Left renal cortex interstitium (tissue), 4 donors: ENCODE data around the gene TMEM97. TPM values are rescaled to one million over a fixed set of nuclear protein-coding genes. Genes with fewer than 3 reads are reported as not detected.

Experiments
- DNase-seq, 4 donors: peaks; one replicate each; pipeline ENCODE4 v3.0.0-alpha.2; 2013; ENCODE audit warnings: low read depth in 4 of 4, low spot score in 2 of 4, missing footprints in 1 of 4
- polyA plus RNA-seq, 4 donors: library from polyadenylated mRNA; unstranded; fragments of 120-200 nt; gene quantifications; one replicate each; pipeline ENCODE4 v1.2.1, GENCODE V29; 2013; ENCODE audit not compliant: insufficient read length in 4 of 4

TMEM97 gene
- polyA plus RNA-seq, 4 donors = 49.6 to 55.8 (median 51.5) TPM

DNA sequence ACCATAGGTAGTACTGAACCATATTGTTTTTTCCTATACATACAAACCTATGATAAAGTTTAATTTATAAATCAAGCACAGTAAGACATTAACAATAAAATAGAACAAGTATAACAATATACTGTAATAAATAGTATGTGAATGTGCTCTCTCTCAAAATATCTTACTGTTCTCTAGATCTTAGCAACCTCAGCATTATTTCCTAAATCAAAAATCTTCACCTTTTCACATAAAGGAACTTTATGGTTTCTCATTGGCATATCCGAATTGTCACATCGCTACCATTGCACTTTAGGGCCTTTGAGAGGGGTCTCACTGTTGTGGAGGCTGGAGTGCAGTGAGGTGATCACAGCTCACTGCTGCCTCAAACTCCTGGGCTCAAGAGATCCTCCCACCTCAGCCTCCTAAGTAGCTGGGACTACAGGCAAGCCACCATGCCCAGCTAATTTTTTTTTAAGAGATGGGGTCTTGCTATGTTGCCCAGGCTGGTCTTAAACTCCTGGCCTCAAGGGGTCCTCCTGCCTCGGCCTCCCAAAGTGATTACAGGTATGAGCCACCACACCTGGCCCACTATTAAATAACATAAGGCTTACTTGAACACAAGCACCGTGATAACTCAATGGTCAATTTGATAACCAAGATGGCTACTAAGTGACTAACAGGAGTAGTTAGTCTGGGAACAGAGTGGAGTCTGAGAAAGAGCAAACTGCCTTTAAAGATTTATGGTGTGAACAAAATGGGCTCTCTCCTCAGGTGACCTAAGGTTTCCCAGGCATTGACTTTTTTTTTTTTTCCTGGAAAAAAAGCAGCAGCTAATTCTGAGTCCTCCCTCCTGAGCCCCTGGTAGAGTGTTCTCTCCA is 2.9 kb upstream of the TMEM97 start:
- no peak for DNase-seq

DNA sequence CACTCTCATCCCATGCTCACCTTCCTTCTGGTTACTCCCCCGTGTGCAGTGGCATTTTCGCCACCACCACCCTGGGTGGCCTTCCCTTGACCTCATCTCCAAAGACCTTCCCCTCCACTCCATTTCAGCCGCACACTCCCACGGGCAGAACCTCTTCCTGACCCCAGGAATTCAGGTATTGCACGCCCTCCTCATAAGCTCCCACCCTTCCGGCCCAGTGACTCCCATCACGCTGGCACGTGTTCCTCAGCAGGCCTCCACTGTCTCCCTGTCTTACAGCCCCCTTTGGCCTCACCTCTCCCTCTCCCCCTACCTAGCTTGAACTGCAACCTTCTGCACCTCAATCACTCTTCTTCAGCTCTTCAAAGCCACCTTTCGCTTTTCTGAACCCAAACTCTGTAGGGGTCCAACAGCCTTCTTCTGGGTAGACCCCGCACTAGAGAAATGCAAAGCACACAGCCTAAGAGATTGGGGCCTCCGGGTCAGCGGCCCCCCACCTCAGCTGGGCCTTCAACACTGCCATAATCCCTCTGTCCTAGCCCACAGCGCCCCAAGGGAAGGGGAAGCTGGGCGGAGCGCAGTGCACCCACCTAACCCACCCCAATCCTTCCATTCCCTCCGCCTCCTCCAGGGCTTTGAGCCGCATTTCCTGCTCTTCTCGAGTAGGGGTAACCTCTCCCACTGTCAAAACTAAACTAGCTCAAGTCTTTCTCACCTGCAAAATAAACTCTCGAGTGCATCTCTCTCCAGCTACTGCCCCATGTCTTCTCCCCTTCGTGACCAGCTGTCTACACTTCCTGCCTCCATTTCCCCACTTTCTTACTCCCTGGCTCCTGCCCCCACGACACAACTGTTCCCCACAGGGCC is 1.7 kb upstream of the TMEM97 start:
- no peak for DNase-seq

DNA sequence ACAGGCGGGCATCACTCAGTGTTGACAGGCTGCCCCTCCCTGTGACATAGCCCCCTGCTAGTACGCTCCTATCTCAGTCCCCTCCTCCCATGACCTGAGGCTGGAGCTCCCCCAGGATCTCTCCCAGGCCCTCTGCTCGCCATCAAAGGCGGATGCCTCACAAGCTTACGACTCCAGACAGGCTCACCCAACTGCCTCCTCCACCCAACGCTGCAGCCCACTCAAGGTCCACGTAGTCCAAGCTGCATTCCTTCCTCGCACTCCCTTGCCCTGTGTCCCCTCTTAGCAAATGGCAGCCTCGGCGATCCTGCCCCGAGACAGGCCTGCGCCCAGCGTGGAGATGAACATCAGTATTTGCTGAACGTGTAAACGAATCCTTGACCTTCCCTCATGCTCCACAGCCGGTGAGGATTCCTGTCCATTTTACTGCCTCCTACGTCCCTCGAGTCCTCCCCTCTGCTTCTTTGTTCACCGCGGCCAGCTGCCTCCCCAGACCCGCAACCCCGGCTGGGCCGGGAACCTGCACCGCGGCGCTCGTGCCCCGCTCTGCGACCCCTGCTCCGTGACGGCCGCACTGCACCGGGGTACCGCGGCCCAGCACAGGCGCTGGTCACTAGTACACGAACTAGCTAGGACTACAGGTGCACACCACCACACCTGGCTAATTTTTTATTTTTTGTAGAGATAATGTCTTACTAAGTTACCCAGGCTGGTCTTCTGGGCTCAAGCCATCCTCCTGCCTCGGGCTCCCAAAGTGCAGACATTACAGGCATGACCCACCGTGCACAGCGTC is 838 bp upstream of the TMEM97 start:
- no peak for DNase-seq

DNA sequence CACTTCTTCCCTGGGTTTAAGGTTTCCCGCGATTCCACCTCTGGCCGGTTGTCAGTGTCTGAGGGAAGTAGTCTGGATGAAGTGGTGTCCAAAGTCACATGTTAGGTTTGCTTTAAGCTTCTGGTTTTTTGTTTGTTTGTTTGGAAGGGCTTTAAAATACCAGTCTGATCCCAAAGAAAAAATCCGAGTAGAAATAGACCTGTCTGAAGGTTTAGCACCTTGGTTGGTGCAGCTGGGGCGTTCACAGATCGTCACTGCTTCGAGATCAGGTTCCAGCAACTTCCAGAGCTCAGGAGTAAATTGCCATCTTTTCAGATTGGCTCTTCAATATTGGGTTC is 567 bp downstream of the TMEM97 start:
- DNase-seq = peak in 1 of 4 donors; percentile 39

DNA sequence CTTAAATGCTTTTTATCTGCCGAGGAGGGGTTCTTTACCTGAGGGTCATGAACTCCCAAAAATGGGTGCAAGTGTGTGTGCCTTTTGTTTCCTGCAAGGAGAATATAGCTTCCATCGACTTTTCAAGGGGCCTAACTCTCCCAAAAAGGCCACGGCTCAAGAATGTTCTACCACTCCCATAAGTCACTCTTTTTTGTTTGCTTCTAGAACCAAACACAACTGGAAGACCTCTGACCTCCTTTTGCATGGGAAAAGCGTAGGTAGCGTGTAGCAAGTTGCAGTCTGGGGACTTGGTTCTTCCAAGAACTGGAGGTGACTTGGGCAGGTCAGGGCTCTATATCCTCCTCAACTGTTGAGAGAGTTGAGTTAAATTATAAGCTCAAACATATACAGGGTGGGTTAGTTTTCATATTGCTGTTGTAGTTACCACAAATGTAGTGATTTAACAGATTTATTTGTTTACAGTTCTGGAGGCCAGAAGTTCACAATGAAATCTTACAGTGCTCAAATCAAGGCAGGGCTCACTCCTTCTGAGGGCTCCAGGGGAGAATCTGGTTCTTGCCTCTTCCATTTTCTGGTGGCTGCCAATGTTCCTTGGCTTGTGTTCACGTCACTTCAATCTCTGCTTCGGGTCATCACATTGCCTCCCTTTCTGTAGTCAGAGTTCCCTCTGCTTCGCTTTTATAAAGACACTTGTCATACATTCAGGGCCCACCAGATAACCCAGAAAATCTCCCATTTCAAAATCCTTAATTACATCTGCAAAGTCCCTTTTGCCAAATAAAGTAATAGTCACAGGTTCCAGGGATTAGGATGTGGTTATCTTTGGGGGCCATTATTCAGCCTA is 1.4 kb downstream of the TMEM97 start:
- DNase-seq = no peak

DNA sequence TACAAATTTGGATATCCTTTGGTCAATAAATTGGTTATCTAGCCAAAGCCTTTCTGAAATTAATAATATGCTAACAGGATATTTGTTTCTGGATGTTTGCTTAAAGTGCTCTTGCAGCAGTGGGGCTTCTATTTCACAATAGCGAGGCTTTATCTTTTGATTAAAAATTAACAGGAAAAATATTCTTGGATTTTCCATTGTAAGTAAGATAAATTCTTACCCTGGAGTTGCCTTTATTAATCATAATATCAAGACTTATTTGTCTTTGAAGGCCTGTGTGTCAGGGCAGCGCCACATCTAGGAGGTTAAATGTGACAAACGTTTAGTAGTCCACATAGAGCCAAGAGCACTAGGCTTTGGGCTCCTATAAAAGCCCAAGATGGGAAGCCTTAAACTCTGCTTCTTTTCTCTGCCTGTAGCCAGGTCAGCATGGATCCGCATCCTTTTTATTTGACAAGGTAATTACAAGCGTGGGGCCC is 5.3 kb downstream of the TMEM97 start:
- DNase-seq = no peak

DNA sequence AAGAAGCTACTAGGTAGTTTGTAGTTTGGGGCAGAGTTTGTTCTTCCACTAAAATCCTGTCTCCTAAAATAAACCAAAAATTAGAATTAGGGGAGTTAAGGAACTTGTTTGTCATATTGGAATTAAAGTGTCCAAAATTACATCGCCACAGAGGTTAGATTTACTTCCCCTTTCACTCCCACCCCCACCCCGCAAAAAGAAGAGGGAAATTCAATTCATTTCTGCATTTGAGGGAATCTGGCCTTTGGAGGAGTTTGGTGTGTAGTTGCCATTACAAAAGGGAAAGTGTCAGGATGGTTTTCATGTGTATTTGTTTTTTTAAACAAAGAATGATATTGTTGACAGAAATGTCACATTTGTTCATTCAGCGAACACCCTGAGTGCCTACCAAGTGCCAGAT is 5.8 kb downstream of the TMEM97 start:
- DNase-seq = no peak

DNA sequence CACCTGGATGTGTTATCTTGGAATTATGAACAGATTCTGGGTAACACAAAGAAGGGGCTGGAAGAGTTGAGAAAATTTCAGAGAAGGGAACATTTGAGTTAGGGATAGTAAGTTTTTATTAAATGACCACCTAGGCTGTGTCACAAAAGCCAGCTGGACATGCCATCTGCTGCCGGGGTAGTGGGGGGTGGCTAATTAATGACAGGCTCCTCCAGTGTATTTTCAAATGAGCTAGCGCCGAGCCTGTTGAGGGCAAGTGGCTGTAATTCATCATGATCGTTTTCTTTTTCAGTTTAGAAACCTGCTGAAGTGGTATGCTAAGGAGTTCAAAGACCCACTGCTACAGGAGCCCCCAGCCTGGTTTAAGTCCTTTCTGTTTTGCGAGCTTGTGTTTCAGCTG is 6.2 kb downstream of the TMEM97 start:
- DNase-seq = no peak

DNA sequence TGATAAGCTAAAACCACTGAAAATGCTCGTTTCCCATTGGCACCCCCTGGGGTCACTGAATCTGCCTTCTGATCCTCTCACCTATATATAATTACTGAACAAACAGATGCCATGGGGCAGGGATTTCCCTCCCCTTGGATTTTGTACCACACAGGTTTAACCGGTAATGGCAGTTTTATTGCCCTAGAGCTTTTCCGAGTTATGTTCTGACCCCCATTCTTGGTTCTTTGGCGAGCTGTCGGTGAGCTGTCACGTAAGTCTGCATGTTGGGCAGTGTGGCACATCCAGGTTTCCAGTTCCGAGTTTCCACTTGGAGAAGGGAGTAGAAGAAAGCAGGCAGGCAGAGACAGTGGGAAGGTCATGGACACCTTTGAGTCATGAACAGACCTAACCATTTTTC is 7.1 kb downstream of the TMEM97 start:
- DNase-seq = no peak

DNA sequence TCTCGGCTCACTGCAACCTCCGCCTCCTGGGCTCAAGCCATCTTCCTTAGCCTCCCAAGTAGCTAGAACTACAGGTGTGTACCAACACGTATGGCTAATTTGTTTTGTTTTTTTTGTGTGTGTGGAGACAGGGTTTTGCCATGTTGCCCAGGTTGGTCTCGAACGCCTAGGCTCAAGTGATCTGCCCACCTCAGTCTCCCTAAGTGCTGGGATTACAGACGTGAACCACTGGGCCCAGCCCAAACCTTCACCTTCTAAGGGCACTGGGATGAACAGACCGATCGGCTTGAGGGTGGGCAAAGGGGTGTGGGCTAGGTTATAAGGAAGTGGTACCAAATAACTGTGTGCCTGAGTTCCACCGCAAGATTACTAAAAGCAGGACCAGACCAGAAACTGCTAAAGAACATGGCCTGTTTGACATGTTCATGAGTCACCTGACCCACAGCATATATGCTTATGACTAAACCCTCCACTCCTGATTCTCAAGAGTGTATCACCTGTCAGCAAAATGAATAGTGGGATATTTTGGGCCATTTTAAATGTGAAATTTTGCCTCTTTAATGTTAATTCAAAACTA is 8.1 kb downstream of the TMEM97 start:
- no peak for DNase-seq

DNA sequence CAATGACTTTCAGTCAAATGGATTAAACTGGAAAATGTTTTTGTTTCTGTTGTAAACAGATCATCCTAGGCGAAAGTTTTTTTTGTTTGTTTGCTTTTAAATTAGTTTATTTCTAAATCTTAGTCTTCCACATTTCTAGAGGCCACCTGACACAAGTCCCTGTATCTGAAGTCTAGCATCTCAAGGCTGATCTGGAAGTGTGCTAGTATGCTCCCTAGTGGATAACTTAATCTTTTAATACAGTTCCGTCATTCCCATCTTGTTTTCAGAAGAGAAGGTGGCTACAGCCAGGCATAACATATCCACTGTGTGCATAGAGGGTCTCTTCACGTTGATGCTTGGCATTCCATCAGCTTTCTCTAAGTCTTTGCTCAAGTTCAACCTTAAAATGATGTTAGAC is 8.7 kb downstream of the TMEM97 start:
- no peak for DNase-seq

DNA sequence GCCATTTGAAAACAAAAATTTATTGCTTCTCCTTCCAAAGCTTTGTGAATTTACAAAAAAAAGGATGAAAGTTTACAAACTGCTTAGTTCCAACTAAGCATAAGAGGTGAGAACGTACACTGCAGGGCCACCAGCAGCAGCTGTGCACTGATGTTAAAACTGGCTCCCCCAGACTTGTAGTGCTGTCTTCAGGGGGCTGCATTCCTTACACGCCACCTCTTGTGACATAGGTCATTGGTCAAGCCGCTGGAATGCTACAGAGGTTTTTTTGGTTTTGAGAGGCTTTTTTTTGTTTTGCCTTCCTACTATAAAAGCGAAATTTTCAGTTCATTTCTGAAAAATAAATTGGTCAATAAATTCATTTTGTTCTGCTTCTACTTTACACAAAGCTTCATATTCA is 9.3 kb downstream of the TMEM97 start:
- no peak for DNase-seq

DNA sequence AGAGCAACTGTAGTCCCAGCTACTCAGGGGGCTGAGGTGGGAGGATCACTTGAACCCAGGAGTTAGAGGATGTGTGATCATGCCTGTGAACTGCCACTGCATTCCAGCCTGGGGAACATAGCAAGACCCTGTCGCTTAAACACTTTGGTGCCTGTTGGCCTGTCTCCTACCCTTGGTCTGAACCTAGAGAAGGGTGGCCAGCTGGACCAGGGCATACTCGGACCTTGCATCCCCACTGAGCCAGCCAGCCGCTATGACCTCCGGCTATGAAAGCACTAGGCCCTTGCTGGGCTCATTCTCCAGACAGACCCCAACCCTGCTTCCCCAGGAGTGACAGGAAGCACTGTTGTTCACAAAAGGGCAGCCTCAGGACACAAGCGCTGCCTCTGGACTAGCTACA is 11.7 kb downstream of the TMEM97 start:
- no peak for DNase-seq

DNA sequence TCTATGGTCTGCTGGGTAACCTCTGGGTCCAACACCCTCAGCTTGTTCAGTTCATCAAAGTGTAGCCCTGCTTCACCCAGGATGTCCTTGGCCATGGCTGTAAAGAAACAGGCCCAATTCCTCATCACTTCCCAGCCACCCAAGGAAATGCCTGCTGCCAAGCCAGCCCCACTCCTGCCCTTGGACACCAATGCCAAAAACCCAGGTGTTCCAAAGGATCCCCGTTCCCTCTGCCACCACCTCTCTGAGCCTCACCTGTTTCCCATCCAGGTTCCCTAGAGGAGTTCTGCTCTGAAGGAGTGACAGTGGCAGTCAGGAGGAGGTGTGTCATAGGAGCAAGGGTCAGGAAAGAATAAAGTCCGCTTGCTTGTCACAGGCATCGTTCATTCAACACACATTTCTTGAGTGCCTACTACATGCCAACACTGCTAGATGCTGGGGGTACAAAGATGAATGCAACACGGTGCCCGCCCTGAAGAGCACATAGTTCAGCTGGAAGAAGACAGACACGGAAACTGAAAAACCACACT is 13.0 kb downstream of the TMEM97 start:
- no peak for DNase-seq

DNA sequence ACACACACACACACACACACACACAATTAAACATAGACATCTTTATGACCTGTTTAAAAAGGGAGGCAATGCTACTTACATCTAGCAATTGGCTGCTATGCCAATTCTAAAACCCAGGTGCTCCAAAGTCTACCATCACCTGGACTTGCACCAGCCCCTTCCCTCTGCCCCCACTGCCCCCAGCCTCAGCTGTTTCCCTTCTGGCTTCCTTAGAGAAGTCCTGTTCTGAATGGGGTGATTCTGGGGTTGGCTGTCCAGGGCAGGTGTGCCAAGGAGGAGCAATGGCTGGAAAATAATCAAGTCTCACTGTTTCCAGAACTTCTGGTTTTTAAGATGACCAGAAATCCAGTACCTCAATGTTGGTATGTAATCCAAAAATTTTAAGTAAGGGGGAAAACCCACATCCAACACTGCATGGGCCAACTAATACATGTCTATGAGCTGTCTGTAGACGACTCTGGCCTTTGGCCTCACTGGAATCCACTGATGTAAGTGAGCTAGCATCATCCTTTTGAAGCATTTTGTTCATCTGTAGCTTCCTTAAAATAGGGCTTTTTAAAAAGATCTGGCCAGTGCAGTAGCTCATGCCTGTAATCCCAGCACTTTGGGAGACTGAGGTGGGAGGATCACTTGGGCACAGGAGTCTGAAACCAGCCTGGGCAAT is 14.2 kb downstream of the TMEM97 start:
- no peak for DNase-seq

DNA sequence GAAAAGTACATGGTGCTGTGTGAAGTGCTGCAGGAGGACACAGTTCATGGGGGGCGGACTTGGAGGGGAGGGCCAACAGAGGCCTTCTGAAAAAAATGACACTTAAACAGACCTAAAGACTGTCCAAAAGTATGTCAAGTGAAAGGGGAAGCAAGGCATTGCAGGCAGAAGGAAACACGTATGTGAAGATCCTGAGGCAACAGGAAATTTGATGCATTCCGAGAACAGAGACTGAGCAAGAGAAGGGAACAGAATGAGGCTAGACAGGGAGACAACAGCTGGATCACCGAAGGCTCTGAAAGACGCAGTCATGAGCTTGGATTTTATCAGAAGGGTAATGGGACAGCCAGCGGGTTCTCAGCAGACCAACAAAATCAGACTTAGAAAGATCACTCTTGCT is 15.2 kb downstream of the TMEM97 start:
- no peak for DNase-seq

DNA sequence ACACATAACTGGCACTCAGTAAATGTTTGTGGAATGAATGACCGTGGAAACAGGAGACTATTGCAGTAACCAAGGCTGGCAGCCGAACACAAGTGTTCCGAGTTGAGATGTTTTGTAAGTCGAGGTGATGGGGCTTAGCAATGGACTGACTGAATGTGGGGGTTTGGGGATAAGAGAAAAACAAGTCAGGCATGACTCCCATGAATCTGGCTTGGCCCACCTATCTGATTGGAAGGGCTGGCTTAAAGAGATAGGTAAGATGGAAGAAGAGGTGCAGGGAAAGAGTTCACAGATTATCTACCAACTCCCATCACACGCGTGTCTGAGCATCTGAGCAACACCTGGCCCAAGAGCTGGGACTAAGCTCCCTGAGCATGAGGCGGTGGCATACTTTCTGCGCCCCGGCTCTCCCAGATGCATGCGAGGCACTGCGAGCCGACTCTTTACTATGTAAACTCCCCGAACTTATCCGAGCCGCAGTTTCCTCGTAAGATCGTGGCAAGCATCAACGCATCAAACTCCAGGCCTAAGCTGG is 15.7 kb downstream of the TMEM97 start:
- no peak for DNase-seq

DNA sequence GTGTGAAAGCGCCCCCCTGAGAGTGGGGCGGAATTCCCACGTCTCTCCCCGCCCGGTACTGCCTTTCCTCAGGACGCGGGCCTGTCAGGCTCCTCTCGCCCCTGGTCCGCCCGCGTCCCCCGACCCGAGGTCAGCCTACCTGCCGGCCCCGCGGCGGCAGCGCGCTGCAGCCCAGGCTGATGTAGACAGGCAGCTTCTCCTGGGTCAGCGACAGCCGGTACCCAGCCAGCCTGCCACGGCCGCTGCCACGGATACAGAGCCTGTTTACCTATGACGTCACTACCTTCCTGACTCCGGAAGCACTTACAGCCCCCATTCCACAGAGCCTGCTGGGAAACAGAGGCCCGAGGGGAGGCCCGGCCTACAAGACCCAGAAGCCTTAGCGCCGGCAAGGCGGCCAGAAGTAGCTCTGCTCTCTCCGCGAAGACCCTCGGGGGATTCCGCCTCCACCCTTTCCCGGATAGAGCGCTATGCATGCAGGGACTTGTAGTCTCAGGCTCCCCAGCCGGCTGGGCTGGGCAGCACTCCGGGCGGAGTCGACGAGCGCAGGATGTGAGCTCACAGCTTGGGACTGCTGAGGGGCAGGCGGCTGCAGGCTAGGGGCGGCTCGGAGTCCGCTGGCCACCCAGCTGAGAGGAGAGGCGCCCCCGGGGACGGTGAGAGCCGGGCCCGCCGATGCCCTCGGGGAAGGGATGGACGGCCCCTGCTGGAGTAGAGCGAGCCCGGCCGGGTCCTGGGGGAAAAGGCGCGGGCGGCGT is 16.4 kb downstream of the TMEM97 start, which contains the start of the genes IFT20 and TNFAIP1:
Gene IFT20 (minus strand): TSS at position 272 of the 758 bp plus-strand sequence. CDS start 3,487 bp downstream, outside the sequence.
Gene TNFAIP1 (plus strand): TSS at position 561 of the 758 bp plus-strand sequence. CDS start 3,761 bp downstream, outside the sequence.
- DNase-seq = peak; percentile 97 to 99 (median 99)
